Measurements from ENCODE around the gene EEF2K.
"Not testable (repeated sequence)": the region's sequence is repeated elsewhere in the genome, so short reads cannot be mapped to it uniquely, and the experiment has no call there.

The EEF2K gene

GRCh38 chr16:22165508-22166285 lies 40.4 kb upstream of the EEF2K start:
- ChIA-PET POLR2A (no interaction called here), CTCF (interaction anchor here (0.9 to 1.8 kb wide), 5 partner anchors 9 to 165 kb away, joined by 3 to 10 read pairs (median 3); no protein-coding TSS in a partner anchor)

GRCh38 chr16:22171953-22172352 lies 34.1 kb upstream of the EEF2K start:
- no peak overlapping the region for H3K4me3 ChIP-seq (ENCODE audit: control insufficient read depth in 1 of 7, extremely low read depth in 1 of 7, insufficient read depth in 4 of 7, low read depth in 2 of 7, low read length in 6 of 7)
- no peaks in the 10 kb centered on the region for H3K36me3 ChIP-seq (ENCODE audit: control insufficient read depth in 4 of 4, insufficient read depth in 4 of 4, low read length in 3 of 4)
- H3K27me3 ChIP-seq (replicated peaks in 2 of 5; ENCODE audit: control insufficient read depth in 4 of 5, insufficient read depth in 5 of 5, low read length in 4 of 5): no peaks in the 10 kb centered on the region
- H3K9me3 ChIP-seq (ENCODE audit: control extremely low read depth in 1 of 5, control insufficient read depth in 4 of 5, insufficient read depth in 2 of 5, low read depth in 1 of 5, low read length in 4 of 5): no peaks in the 10 kb centered on the region
- DNase-seq: no peak
- WGBS (ENCODE audit: insufficient coverage): 97% methylated on average over 6 of the region's 6 CpGs
- POLR2A ChIA-PET: no interaction called here
- no peaks in the 10 kb centered on the region for H3K4me1 ChIP-seq (ENCODE audit: control extremely low read depth in 1 of 4, control insufficient read depth in 4 of 4, insufficient read depth in 4 of 4, low read length in 3 of 4)
- H3K27ac ChIP-seq (ENCODE audit: insufficient read depth in 1 of 2, low read depth in 1 of 2, low read length in 2 of 2, poor library complexity in 1 of 2, severe bottlenecking in 2 of 2): no peak overlapping the region
- CTCF ChIA-PET: no interaction called here

More at GRCh38 chr16:22165508-22166285, 40.4 kb upstream of the EEF2K start:
- Histone ChIP-seq H3K4me3 (ENCODE audit: control insufficient read depth in 1 of 7, extremely low read depth in 1 of 7, insufficient read depth in 4 of 7, low read depth in 2 of 7, low read length in 6 of 7) (no peak overlapping the region), H3K4me1 (ENCODE audit: control extremely low read depth in 1 of 4, control insufficient read depth in 4 of 4, insufficient read depth in 4 of 4, low read length in 3 of 4) (peaks cover 0 to 7% (median 3%) of the 10 kb centered on the region in 4 experiments), H3K9me3 (ENCODE audit: control extremely low read depth in 1 of 5, control insufficient read depth in 4 of 5, insufficient read depth in 2 of 5, low read depth in 1 of 5, low read length in 4 of 5) (peaks cover 0 to 3% (median 0%) of the 10 kb centered on the region in 5 experiments), H3K27ac (ENCODE audit: insufficient read depth in 1 of 2, low read depth in 1 of 2, low read length in 2 of 2, poor library complexity in 1 of 2, severe bottlenecking in 2 of 2) (no peak overlapping the region), H3K27me3 (replicated peaks in 2 of 5; ENCODE audit: control insufficient read depth in 4 of 5, insufficient read depth in 5 of 5, low read length in 4 of 5) (peaks cover 2 to 15% (median 9%) of the 10 kb centered on the region in 5 experiments), H3K36me3 (ENCODE audit: control insufficient read depth in 4 of 4, insufficient read depth in 4 of 4, low read length in 3 of 4) (no peaks in the 10 kb centered on the region)
- whole genome bisulfite sequencing (ENCODE audit: insufficient coverage): 96% methylated on average over 16 of the region's 16 CpGs
- no peak for DNase-seq

DNA sequence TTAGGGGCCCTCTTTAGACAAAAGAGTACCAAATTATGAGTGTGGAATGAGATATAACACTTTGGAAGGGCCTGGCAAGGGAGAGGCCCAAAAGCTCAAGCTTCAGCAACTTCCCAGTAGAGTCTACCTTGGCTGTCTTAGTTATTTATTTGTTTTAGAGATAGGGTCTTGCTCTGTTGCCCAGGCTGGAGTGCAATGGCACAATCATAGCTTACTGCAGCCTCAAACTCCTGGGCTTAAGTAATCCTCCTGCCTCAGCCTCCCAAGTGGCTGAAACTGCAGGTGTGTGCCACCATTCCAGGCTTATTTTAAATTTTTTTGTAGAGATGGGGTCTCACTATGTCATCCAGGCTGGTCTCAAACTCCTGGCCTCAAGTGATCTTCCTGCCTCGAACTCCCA lies 33.4 kb upstream of the EEF2K start:
- CTCF ChIA-PET; H3K27me3 ChIP-seq (replicated peaks in 2 of 5; ENCODE audit: control insufficient read depth in 4 of 5, insufficient read depth in 5 of 5, low read length in 4 of 5); POLR2A ChIA-PET: not testable (repeated sequence)

DNA sequence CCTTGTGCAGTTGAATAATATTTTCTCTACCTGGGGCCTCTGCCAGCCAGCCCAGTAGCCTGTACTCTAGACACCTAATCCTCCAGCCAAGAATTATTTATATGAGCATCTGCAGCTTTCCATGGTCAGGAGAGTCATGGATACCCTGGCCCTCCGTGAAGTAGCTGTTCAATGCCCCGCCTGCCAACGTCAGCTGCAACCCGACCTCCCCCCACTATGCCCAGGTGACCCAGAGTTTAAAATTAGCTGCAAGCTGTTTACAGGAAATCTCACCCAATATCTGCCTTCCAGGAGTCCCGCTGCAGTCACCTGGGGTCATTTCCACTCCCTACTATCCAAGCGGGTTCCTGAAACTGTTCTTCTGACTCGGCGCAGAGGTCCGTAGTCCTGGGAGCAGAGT lies 31.4 kb upstream of the EEF2K start:
- CTCF ChIA-PET: interaction anchor here (0.8 kb wide), 1 partner anchor 9 kb away, joined by 3 read pairs; no protein-coding TSS in a partner anchor
- Histone ChIP-seq H3K36me3 (ENCODE audit: control insufficient read depth in 4 of 4, insufficient read depth in 4 of 4, low read length in 3 of 4) (no peaks in the 10 kb centered on the region), H3K4me3 (ENCODE audit: control insufficient read depth in 1 of 7, extremely low read depth in 1 of 7, insufficient read depth in 4 of 7, low read depth in 2 of 7, low read length in 6 of 7) (no peak overlapping the region), H3K27ac (ENCODE audit: insufficient read depth in 1 of 2, low read depth in 1 of 2, low read length in 2 of 2, poor library complexity in 1 of 2, severe bottlenecking in 2 of 2) (no peak overlapping the region), H3K9me3 (ENCODE audit: control extremely low read depth in 1 of 5, control insufficient read depth in 4 of 5, insufficient read depth in 2 of 5, low read depth in 1 of 5, low read length in 4 of 5) (no peaks in the 10 kb centered on the region), H3K4me1 (ENCODE audit: control extremely low read depth in 1 of 4, control insufficient read depth in 4 of 4, insufficient read depth in 4 of 4, low read length in 3 of 4) (no peaks in the 10 kb centered on the region), H3K27me3 (replicated peaks in 2 of 5; ENCODE audit: control insufficient read depth in 4 of 5, insufficient read depth in 5 of 5, low read length in 4 of 5) (no peaks in the 10 kb centered on the region)
- WGBS (ENCODE audit: insufficient coverage): 63% methylated on average over 7 of the region's 9 CpGs
- POLR2A ChIA-PET: no interaction called here
- DNase-seq: no peak

More for the DNA sequence above, 33.4 kb upstream of the EEF2K start:
- H3K4me1 ChIP-seq (ENCODE audit: control extremely low read depth in 1 of 4, control insufficient read depth in 4 of 4, insufficient read depth in 4 of 4, low read length in 3 of 4); H3K4me3 ChIP-seq (ENCODE audit: control insufficient read depth in 1 of 7, extremely low read depth in 1 of 7, insufficient read depth in 4 of 7, low read depth in 2 of 7, low read length in 6 of 7); DNase-seq; H3K27ac ChIP-seq (ENCODE audit: insufficient read depth in 1 of 2, low read depth in 1 of 2, low read length in 2 of 2, poor library complexity in 1 of 2, severe bottlenecking in 2 of 2); H3K36me3 ChIP-seq (ENCODE audit: control insufficient read depth in 4 of 4, insufficient read depth in 4 of 4, low read length in 3 of 4); H3K9me3 ChIP-seq (ENCODE audit: control extremely low read depth in 1 of 5, control insufficient read depth in 4 of 5, insufficient read depth in 2 of 5, low read depth in 1 of 5, low read length in 4 of 5): not testable (repeated sequence)
- 100% methylated on average over 1 of the region's 1 CpG for WGBS (ENCODE audit: insufficient coverage)

GRCh38 chr16:22177968-22178930 lies 27.8 kb upstream of the EEF2K start:
- WGBS (ENCODE audit: insufficient coverage): 91% methylated on average over 18 of the region's 18 CpGs
- Histone ChIP-seq H3K4me1 (ENCODE audit: control extremely low read depth in 1 of 4, control insufficient read depth in 4 of 4, insufficient read depth in 4 of 4, low read length in 3 of 4) (no peaks in the 10 kb centered on the region), H3K27ac (ENCODE audit: insufficient read depth in 1 of 2, low read depth in 1 of 2, low read length in 2 of 2, poor library complexity in 1 of 2, severe bottlenecking in 2 of 2) (no peak overlapping the region), H3K9me3 (ENCODE audit: control extremely low read depth in 1 of 5, control insufficient read depth in 4 of 5, insufficient read depth in 2 of 5, low read depth in 1 of 5, low read length in 4 of 5) (no peaks in the 10 kb centered on the region), H3K4me3 (ENCODE audit: control insufficient read depth in 1 of 7, extremely low read depth in 1 of 7, insufficient read depth in 4 of 7, low read depth in 2 of 7, low read length in 6 of 7) (no peak overlapping the region), H3K36me3 (ENCODE audit: control insufficient read depth in 4 of 4, insufficient read depth in 4 of 4, low read length in 3 of 4) (no peaks in the 10 kb centered on the region), H3K27me3 (replicated peaks in 2 of 5; ENCODE audit: control insufficient read depth in 4 of 5, insufficient read depth in 5 of 5, low read length in 4 of 5) (no peaks in the 10 kb centered on the region)
- CTCF ChIA-PET: interaction anchor here (1.5 kb wide), 1 partner anchor 10 kb away, joined by 5 read pairs; no protein-coding TSS in a partner anchor
- POLR2A ChIA-PET: no interaction called here
- no peak for DNase-seq

DNA sequence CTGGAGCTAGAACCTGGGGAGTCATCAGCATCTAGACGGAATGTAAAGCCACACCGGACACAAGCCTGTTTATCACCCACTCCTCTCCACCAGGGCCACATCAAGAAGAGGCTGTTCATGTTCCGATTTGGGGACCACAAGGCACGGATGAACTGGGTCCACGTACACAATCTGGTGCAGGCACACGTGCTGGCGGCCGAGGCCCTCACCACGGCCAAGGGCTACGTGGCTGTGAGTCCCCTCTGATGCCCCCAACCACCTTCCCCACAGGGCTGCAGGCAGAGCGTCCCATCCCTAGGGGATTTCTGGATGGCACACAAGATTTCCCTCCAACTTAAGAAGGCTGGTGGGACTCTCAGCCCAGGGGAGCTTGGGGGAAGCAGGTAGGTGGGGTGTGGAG lies 24.7 kb upstream of the EEF2K start:
- Histone ChIP-seq H3K27me3 (replicated peaks in 2 of 5; ENCODE audit: control insufficient read depth in 4 of 5, insufficient read depth in 5 of 5, low read length in 4 of 5) (no peaks in the 10 kb centered on the region), H3K27ac (ENCODE audit: insufficient read depth in 1 of 2, low read depth in 1 of 2, low read length in 2 of 2, poor library complexity in 1 of 2, severe bottlenecking in 2 of 2) (no peak overlapping the region), H3K4me3 (ENCODE audit: control insufficient read depth in 1 of 7, extremely low read depth in 1 of 7, insufficient read depth in 4 of 7, low read depth in 2 of 7, low read length in 6 of 7) (no peak overlapping the region), H3K36me3 (ENCODE audit: control insufficient read depth in 4 of 4, insufficient read depth in 4 of 4, low read length in 3 of 4) (no peaks in the 10 kb centered on the region), H3K9me3 (ENCODE audit: control extremely low read depth in 1 of 5, control insufficient read depth in 4 of 5, insufficient read depth in 2 of 5, low read depth in 1 of 5, low read length in 4 of 5) (no peaks in the 10 kb centered on the region), H3K4me1 (ENCODE audit: control extremely low read depth in 1 of 4, control insufficient read depth in 4 of 4, insufficient read depth in 4 of 4, low read length in 3 of 4) (no peaks in the 10 kb centered on the region)
- POLR2A ChIA-PET: no interaction called here
- no peak for DNase-seq
- WGBS (ENCODE audit: insufficient coverage): 94% methylated on average over 8 of the region's 11 CpGs
- CTCF ChIA-PET: interaction anchor here (1.2 to 1.3 kb wide), 3 partner anchors 11 to 119 kb away, joined by 3 to 5 read pairs (median 3); no protein-coding TSS in a partner anchor
